Dermis blood vessel endothelial cell (primary cell): Measurements from ENCODE around the gene HECTD4. TPM values are rescaled to one million over a fixed set of nuclear protein-coding genes. Genes with fewer than 3 reads are reported as not detected.

ENCODE experiments used
- DNase-seq: peaks from one replicate; pipeline ENCODE4 v3.0.0; 2010
- total RNA-seq: library from RNA; depleted of rRNA; stranded (reverse); fragments of >200 nt; gene quantifications from 2 replicates; pipeline ENCODE4 v1.2.3, GENCODE V29; 2014

The HECTD4 gene
- total RNA-seq, 1 donor from 2014 or later, result 23.1 TPM

DNA sequence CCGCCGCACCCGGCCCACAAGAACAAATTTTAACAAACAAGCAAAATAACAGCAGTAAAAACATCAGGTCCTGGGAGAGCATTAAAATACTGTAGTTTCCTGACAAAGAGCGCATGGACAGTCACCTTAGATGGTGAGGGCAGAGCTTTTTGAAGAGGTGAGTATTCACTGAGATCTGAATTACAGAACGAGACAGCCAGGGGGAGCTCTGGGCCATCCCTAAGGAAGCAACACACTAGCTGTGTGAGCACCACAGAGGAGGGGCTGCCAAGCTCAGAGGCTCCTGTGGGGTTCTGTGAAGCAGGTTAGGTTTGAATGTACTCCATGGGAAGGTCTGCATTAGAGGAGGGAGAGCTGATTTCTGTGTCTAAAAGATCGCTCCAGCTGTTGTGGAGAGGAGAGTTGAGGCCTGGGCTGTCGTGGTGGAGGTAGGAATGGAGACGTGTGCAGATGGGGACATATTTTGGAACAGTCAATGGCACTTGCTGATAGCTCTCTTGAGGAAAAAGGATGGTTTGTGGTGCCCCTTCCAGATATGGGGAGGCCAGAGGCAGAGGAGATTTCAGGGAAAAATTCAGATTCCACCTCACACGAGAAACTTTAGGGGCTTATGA, 184.0 kb downstream of the HECTD4 start:
- DNase-seq, result peak; percentile 78

DNA sequence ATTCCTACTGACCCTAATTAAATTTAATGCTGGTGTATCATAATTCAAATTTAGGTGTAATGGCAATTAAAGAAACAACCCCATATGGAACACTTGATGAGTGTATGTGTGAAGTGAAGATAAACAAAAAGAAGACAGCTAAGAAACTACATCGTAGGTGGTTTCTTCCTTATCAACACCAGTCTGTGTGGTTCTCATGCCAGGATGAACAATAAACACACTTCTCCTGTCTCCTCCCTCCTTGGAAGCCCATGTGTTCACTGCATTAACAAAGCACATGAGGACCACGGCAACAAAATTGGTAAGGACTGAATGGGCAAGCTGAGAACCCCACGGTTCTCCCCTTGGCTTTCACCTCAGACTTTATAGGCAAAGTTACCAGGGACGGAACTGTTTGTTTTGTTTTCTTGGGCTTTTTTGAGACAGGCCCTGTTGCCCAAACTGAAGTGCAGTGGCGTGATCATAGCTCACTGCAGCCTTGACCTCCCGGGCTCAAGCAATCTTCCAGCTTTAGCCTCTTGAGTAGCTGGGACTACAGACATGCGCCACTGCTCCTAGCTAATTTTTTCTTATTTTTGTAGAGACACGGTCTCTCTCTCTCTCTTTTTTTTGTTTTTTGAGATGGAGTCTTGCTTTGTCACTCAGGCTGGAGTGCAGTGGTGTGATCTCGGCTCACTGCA, 185.9 kb downstream of the HECTD4 start:
- no peak for DNase-seq

GRCh38 chr12:112194601-112195247, 187.5 kb downstream of the HECTD4 start:
- DNase-seq, result no peak

DNA sequence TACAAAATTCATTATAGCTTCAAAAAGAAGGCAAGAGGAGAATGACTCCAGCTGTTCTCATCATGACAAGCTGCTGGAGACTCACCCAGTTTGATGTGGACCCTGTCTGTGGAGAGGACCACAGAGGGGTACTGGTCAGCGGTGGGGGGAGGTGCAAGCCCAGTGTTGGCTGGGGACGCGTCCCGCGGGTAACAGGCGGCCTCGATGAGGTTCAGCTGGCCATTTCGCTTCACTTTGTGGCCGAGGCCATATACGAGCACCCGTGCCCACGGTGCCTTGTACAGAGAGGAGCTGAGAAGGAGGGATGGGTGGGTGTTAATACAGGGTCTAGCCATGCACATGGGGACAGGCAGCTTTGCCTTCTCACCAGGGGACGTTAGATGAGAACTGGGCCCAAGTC, 189.8 kb downstream of the HECTD4 start:
- no peak for DNase-seq

DNA sequence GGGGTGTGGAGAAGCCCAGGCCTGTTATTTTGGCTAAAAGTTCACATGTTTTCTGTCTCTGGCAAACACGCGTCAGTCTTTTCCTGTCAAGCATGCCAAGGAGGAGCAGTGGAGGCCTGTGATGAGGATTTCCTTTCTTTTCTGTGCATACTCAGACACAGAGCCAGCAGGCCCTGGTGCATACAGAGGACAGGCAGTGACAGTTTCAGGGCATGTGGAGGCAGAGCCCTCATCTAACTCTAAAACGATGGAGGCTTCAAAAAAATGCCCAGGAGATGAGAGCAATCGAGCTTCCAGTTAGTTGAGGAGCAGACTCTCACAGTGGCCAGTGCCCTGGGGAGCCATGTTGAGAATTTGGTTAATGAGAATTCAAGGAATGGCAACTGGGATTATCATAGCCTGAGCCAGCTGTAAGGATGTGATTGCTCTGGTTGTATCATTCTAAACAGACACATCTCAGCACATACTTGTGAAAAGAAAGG, 190.3 kb downstream of the HECTD4 start:
- DNase-seq, result peak; percentile 73

- DNase-seq, result no peak
Observed at GRCh38 chr12:112191201-112191600, 191.0 kb downstream of the HECTD4 start.

DNA sequence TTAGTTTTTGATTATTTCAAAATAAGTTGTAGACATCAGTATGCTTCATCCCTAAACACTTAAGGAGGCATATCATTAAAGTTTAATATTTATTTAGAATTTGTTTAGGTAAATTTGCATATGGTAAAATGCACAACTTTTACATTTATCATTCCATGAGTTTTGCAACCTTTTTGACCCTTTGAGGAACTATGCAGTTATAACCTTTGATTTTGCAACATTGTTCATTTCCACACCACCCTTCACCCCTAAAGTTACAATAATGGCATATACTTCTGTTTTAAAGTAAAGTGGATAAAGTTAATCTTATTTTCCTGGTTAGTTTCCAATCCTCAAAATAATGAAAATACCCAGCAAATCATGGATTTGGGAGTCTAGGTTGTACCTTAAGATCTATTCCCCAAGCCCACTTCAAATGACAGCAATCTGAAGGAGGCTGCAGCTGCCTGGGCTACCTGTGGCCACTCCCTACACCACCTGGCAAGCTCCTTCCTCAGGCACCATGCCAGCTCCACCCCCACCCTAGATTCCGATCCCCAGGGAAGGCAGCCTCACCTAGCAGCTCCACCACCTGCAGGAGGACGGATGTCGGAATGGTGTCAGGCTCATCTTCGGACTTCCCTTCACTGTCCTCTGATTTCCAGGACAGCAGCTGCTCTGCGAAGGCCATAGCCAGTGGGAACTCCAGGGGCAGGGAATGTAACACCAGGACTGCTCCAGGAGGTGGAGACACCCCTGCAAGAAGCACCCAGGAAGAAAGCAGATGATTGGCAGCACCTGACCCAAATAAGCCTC, 191.8 kb downstream of the HECTD4 start:
- no peak for DNase-seq

- DNase-seq, result no peak
Observed at GRCh38 chr12:112188130-112188830, 194.0 kb downstream of the HECTD4 start.

- DNase-seq, result no peak
Observed at GRCh38 chr12:112185093-112185923, 196.9 kb downstream of the HECTD4 start.

GRCh38 chr12:112184056-112184887, 198.0 kb downstream of the HECTD4 start:
- DNase-seq, result no peak

DNA sequence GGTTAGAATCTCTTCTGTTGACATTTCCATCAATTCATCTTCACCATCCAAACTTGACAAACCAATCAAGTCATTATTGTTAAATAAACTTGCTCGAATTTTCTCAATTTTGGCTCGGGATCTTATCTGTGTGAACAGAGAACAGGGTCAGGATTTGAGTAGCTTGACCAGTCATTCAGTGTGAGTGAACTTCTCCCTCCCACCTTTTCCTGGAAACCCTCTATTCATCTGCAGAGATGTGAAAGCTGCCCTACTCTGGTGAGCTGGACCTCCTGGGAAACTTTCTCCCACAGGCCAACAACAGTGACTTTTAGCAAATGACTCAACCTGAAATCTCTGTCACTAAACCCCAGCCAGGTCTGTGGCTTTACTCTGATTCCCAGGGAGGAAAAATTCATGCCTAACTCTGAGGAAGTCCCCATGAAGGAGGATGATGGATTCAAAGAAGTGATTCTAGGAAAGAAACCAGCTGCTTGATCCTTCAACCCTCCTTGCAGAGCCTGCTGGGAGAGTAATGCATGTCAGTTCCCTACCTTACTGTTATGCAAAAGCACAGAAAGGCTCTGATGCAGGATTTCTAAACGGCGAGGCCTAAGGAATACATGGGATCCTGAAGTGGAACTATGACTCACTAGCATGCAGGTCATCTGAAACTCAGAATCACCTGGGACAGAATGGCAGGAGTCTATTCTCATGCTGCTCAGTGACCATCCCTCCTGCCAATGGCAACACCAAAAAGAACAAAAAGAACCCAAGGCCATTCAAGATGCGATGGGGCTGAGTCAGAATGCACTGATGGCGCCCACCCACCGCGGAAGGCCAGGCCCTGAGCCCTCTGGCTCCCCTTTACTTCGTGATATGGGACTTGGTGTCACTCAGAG, 198.8 kb downstream of the HECTD4 start:
- DNase-seq, result peak; percentile 46

- DNase-seq, result no peak
Observed at GRCh38 chr12:112182499-112182898, 199.7 kb downstream of the HECTD4 start.

DNA sequence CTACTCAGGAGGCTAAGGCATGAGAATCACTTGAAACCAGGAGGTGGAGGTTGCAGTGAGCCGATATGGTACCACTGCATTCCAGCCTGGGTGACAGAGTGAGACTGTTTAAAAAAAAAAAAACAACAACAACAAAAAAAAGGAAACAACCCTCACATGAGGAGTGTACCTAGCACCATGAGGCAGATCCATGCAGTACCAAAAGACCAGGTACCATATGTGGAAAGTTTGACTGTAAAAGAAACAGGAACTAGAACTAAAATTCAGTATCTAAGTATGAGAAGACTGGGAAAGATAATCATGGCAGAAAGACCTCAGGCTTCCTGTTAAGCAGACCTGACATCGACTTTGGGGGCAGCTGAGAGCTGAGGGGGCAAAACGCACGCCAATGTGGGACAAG, 201.8 kb downstream of the HECTD4 start:
- no peak for DNase-seq

GRCh38 chr12:112179916-112180315, 202.3 kb downstream of the HECTD4 start:
- no peak for DNase-seq

DNA sequence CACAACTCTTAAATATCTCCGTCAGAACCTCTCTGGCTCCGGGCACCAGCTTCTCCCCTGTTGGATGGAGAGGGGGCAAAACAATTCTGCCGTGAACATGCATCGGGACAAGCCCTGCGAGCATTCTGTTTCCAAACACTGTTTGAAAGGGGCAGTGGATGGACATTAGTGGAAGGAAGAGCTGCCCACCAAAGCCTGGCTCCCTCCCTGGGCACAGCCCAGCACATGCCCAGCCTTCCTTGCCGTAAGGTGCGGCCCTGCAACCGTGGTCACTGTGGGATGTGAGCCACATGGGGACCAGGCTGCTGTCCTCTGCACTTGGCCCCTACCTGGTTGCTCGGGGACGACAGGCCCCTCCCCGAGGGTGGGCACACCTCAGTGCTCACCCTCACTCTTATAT, 202.9 kb downstream of the HECTD4 start:
- DNase-seq, result no peak

GRCh38 chr12:112178796-112179195, 203.4 kb downstream of the HECTD4 start:
- no peak for DNase-seq

DNA sequence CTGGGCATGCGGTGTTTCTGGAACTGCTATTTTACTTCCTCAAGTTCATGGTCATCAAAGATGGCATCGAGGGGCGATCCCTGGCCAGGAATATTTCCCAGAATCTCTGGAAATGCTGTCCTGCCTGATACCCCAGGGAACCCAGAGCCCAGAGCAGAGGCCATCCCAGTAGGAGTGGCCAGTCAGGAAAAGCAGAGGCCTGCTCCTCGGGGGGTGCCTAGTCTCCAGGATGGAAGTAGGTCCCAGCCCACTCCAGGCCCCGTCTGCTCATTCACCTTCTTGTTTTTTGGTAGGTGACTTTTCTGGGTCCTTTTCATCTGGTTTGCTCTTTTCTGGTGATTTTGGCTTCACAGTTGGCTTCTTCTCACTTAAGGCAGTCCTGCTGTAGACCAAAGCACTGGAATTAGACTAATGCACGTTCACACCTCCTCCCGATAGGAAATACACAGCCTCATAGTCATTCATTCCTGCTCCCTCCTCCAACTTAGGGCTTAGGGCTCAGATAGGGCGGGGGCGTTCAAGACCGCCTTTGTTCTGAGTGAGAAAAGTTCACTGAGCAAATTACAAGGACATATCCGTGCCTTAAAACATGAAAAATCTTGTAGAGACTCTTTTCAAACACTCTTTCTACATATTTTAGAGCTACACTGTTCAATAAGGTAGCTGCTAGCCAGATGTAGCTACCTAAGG, 205.8 kb downstream of the HECTD4 start:
- no peak for DNase-seq

DNA sequence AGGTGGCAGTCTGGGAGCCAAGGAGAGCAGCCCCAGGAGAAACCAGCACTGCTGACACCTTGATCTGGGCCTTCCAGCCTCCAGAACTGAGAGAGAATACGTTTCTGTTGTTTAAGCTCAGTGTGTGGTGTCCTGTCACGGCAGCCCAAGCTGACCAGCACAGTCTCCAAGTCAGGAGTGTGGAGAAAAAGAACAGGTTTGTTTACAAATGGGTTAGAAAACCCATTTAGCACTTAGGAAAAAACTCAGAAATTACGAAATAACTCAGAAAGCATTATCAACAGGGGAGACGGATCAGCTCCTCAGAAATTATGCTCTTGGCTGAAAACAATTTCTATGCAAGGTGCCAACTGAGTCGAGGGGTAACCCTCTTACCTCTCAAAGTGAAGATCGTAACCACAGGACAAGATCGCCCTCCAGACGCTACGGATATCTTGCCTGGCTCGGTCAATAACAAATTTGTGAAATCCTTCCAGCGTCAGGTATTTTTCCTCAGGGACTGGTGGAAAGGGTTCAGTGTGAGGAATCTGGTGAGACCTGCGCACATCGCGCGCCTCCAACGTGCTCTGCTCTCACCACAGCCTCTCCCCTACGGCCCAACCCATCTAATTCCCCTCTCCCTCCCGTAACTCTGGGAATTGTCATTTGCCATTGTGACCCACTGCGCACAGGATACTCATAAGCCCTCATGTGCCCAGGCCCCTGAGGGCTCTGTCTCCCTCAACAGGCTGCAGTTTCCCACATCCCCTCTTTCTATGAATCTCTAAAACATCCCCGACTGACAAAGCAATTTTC, 206.7 kb downstream of the HECTD4 start:
- no peak for DNase-seq
